ENCODE data around the gene RAB22A.

DNA sequence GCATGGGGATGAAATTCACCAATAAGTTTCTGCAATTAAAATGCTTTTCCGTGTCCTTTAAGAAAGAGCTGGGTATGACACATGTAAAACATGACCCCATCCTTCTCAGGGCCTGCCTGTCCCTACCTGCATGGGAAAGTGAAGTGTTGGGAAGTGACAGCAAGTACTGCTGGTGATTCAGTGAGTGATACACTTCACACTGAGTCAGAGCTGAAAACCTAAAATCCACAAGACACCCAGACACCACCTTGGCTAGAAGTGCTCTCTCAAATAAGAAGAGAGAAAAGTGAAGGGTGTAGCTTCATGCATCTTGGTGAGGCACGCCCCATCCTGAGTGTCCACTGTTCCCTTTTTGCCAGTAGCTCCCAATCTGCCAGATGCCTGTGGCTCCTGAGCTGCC lies 3.3 kb downstream of the RAB22A start:
- no peak for TF ChIP-seq POLR2A (IDR thresholded peaks at IDR 0.05)
- TF ChIP-seq, protein P1, sequence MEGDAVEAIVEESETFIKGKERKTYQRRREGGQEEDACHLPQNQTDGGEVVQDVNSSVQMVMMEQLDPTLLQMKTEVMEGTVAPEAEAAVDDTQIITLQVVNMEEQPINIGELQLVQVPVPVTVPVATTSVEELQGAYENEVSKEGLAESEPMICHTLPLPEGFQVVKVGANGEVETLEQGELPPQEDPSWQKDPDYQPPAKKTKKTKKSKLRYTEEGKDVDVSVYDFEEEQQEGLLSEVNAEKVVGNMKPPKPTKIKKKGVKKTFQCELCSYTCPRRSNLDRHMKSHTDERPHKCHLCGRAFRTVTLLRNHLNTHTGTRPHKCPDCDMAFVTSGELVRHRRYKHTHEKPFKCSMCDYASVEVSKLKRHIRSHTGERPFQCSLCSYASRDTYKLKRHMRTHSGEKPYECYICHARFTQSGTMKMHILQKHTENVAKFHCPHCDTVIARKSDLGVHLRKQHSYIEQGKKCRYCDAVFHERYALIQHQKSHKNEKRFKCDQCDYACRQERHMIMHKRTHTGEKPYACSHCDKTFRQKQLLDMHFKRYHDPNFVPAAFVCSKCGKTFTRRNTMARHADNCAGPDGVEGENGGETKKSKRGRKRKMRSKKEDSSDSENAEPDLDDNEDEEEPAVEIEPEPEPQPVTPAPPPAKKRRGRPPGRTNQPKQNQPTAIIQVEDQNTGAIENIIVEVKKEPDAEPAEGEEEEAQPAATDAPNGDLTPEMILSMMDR (IDR thresholded peaks at IDR 0.05): no peak
